Measurements from ENCODE around the gene ZBTB4. TPM values are rescaled to one million over a fixed set of nuclear protein-coding genes. Genes with fewer than 3 reads are reported as not detected.
"Not testable (repeated sequence)": the region's sequence is repeated elsewhere in the genome, so short reads cannot be mapped to it uniquely, and the experiment has no call there.

ZBTB4 gene
- total RNA-seq, 1 donor from 2014 or later: 38.1 TPM

GRCh38 chr17:7484067-7484918, 4.9 kb upstream of the ZBTB4 start, which contains the start of gene POLR2A:
TSS of gene POLR2A (plus strand) at chr17:7484366.
- no peaks in the 10 kb centered on the region for H3K27me3 ChIP-seq
- no peaks in the 10 kb centered on the region for H3K36me3 ChIP-seq
- intact Hi-C loops (cut with DNase I): loop anchor here (2.0 to 5.0 kb wide), 2 partner anchors 45 to 132 kb away; partner anchors contain the start of genes FGF11 and KCTD11
- H3K4me1 ChIP-seq: peaks cover 74% of the 10 kb centered on the region
- H3K27ac ChIP-seq: peak within 1 kb of the TSS; percentile 100
- H3K4me3 ChIP-seq: peak within 1 kb of the TSS; percentile 53 to 64
- TF ChIP-seq, protein P1, sequence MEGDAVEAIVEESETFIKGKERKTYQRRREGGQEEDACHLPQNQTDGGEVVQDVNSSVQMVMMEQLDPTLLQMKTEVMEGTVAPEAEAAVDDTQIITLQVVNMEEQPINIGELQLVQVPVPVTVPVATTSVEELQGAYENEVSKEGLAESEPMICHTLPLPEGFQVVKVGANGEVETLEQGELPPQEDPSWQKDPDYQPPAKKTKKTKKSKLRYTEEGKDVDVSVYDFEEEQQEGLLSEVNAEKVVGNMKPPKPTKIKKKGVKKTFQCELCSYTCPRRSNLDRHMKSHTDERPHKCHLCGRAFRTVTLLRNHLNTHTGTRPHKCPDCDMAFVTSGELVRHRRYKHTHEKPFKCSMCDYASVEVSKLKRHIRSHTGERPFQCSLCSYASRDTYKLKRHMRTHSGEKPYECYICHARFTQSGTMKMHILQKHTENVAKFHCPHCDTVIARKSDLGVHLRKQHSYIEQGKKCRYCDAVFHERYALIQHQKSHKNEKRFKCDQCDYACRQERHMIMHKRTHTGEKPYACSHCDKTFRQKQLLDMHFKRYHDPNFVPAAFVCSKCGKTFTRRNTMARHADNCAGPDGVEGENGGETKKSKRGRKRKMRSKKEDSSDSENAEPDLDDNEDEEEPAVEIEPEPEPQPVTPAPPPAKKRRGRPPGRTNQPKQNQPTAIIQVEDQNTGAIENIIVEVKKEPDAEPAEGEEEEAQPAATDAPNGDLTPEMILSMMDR (IDR thresholded peaks at IDR 0.05): no peak
- TF ChIP-seq POLR2A (IDR thresholded peaks at IDR 0.05) (peak; percentile 92 to 100), POLR2AphosphoS5 (IDR thresholded peaks at IDR 0.05; ENCODE audit: insufficient read depth in 1 of 2, low read depth in 1 of 2) (peak; percentile 89 to 100)
- DNase-seq (ENCODE audit: extremely low spot score in 2 of 2): peak in 1 of 2 donors; percentile 100
- no peaks in the 10 kb centered on the region for H3K9me3 ChIP-seq

DNA sequence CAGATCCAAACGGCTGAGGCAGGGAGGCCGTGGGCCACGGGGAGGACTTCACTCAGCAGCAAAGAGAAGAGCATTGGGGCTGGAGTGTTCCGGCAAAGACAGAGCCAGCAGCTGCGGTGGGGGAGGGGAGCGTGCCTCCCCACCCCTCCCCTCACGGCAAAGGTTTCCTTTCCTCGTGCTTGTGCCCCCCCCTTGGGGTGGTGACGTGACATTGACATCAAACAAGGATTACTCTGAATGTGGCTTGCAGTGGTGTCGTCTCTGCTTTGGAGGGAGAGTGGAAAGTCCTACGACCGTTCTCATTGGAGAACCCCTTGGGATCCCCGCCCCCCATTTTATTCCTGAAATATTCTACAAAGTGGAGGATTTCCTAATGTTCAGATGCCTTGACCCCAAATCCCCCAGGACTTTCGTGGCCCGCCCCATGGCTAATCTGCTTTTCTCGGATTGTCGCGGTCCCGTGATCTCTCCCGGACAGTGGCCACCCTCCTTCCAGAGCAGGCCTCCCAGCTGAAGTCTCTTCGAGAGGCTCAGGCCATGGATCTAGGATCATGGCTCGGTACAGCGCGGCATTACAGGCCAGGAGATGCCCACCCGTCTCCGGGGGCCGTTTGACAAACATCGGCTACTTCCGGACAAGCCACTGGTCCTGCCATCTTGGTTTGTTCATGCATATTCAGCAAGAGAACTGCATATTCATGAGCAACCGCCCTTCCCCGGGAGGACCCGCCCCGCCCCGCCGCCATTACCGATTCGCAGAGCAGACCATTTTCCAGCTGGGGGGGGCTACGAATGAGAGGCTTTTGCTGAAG, 4.0 kb upstream of the ZBTB4 start:
- H3K4me1 ChIP-seq: peaks cover 66% of the 10 kb centered on the region
- H3K4me3 ChIP-seq: peak overlapping the region; percentile 53 to 64
- intact Hi-C loops (cut with DNase I): loop anchor here (2.0 to 5.0 kb wide), 2 partner anchors 45 to 131 kb away; partner anchors contain the start of genes FGF11 and KCTD11
- peak overlapping the region; percentile 100 for H3K27ac ChIP-seq
- no peaks in the 10 kb centered on the region for H3K9me3 ChIP-seq
- DNase-seq (ENCODE audit: extremely low spot score in 2 of 2): peak in 1 of 2 donors; percentile 99
- TF ChIP-seq POLR2A (IDR thresholded peaks at IDR 0.05) (peak in 1 of 2 donors; percentile 60), POLR2AphosphoS5 (IDR thresholded peaks at IDR 0.05; ENCODE audit: insufficient read depth in 1 of 2, low read depth in 1 of 2) (peak; percentile 45 to 86)
- TF ChIP-seq, protein P1 (IDR thresholded peaks at IDR 0.05): no peak
- H3K27me3 ChIP-seq: no peaks in the 10 kb centered on the region
- no peaks in the 10 kb centered on the region for H3K36me3 ChIP-seq

DNA sequence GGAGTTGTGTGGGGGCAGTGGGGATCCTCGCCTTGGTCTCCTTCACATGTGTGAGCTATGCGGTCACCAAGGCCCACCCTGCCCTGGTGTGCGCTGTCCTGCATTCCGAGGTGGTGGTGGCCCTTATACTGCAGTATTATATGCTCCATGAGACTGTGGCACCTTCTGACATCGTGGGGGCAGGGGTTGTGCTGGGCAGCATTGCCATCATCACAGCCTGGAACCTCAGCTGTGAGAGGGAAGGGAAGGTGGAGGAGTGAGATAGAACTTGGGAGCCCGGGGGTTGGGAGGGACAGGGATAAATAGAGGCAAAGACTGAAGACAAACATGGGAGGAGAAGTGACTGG, 3.3 kb upstream of the ZBTB4 start:
- H3K9me3 ChIP-seq; H3K36me3 ChIP-seq; H3K27me3 ChIP-seq; DNase-seq (ENCODE audit: extremely low spot score in 2 of 2): not testable (repeated sequence)
- peak overlapping the region; percentile 100 for H3K27ac ChIP-seq
- H3K4me3 ChIP-seq: peak overlapping the region; percentile 53 to 64
- intact Hi-C loops (cut with DNase I): loop anchor here (5.0 kb wide), 1 partner anchor 130 kb away; the partner anchor contains the start of gene KCTD11
- peaks cover 64% of the 10 kb centered on the region for H3K4me1 ChIP-seq

- Histone ChIP-seq H3K4me1 (peaks cover 64% of the 10 kb centered on the region), H3K27ac (peak overlapping the region; percentile 100)
- H3K27me3 ChIP-seq; DNase-seq (ENCODE audit: extremely low spot score in 2 of 2); H3K36me3 ChIP-seq; H3K9me3 ChIP-seq; H3K4me3 ChIP-seq: not testable (repeated sequence)
- intact Hi-C loops (cut with DNase I): loop anchor here (5.0 kb wide), 1 partner anchor 130 kb away; the partner anchor contains the start of gene KCTD11
These were observed 2.7 kb upstream of the ZBTB4 start for GRCh38 chr17:7481842-7482741.

DNA sequence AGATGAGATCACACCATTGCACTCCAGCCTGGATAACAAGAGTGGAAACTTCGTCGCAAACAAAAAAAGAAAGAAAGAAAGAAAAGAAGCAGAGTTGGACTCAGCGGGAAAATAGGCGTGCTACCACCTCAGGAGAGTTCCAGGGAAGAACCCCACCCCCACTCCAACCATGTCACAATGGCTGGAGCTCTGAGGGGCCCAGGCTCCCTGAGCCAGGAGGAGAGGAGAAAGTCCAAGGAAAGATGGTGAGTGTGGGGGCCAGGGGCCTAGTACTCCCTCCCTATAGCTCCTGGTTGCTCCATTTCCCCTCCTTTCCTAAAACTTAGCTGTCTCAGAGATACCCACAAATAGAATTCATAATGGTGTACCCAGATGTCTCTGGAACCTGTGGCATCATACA, 1.8 kb upstream of the ZBTB4 start, which contains the start of gene SLC35G6:
Gene SLC35G6 (plus strand): TSS at position 172 of the 400 bp plus-strand sequence. CDS start 71 bp downstream, at position 243.
- DNase-seq (ENCODE audit: extremely low spot score in 2 of 2); H3K9me3 ChIP-seq; H3K4me3 ChIP-seq; H3K36me3 ChIP-seq; H3K27me3 ChIP-seq: not testable (repeated sequence)
- peaks cover 64% of the 10 kb centered on the region for H3K4me1 ChIP-seq
- intact Hi-C loops (cut with DNase I): loop anchor here (5.0 kb wide), 1 partner anchor 129 kb away; the partner anchor contains the start of gene KCTD11
- H3K27ac ChIP-seq: peak within 1 kb of the TSS; percentile 100

GRCh38 chr17:7480089-7480384, 606 bp upstream of the ZBTB4 start:
- intact Hi-C loops (cut with DNase I): loop anchor here (5.0 kb wide), 1 partner anchor 128 kb away; the partner anchor contains the start of gene KCTD11
- H3K27ac ChIP-seq: peak overlapping the region; percentile 100
- DNase-seq (ENCODE audit: extremely low spot score in 2 of 2): no peak
- no peaks in the 10 kb centered on the region for H3K27me3 ChIP-seq
- TF ChIP-seq POLR2AphosphoS5 (IDR thresholded peaks at IDR 0.05; ENCODE audit: insufficient read depth in 1 of 2, low read depth in 1 of 2) (no peak), POLR2A (IDR thresholded peaks at IDR 0.05) (no peak)
- TF ChIP-seq, protein P1 (IDR thresholded peaks at IDR 0.05): no peak
- no peaks in the 10 kb centered on the region for H3K36me3 ChIP-seq
- no peaks in the 10 kb centered on the region for H3K9me3 ChIP-seq
- H3K4me1 ChIP-seq: peaks cover 64% of the 10 kb centered on the region
- peak overlapping the region; percentile 84 to 89 for H3K4me3 ChIP-seq

Measured in vagina (tissue), 2 donors.